Right lobe of liver (tissue), 6 donors: Measurements from ENCODE around the gene MAP3K10. TPM values are rescaled to one million over a fixed set of nuclear protein-coding genes. Genes with fewer than 3 reads are reported as not detected.

ENCODE experiments used
- ATAC-seq, 4 donors: fragments of 200-7000 bp; cut with Tn5 transposase; one replicate each; pipeline ENCODE4 v1.9.1; 2020; ENCODE audit warnings: mild to moderate bottlenecking in 4 of 4, moderate library complexity in 4 of 4
- DNase-seq, 3 donors: peaks; one replicate each; pipeline ENCODE4 v3.0.0-alpha.2; 2020
- H3K27ac ChIP-seq, 3 donors: fragments of 200-600 bp; one replicate each; pipeline ENCODE4 v1.8.0; 2022
- H3K27me3 ChIP-seq, 2 donors: fragments of 200-600 bp; one replicate each; pipeline ENCODE4 v1.8.0; 2022
- H3K36me3 ChIP-seq, 4 donors: fragments of 200-600 bp; sonication (generic) in 1 of 4; one replicate each; pipeline versions ENCODE4 v1.5.1 to v1.8.0; 2017 to 2022; ENCODE audit warnings: control low read depth in 1 of 4
- H3K4me1 ChIP-seq, 4 donors: fragments of 200-600 bp; sonication (generic) in 1 of 4; one replicate each; pipeline versions ENCODE4 v1.5.1 to v1.8.0; 2017 to 2022; ENCODE audit warnings: control low read depth in 1 of 4
- H3K4me3 ChIP-seq, 3 donors: fragments of 200-600 bp; one replicate each; pipeline ENCODE4 v1.8.0; 2022
- H3K9me3 ChIP-seq, 4 donors: fragments of 200-600 bp; sonication (generic) in 1 of 4; one replicate each; pipeline versions ENCODE4 v1.5.1 to v1.8.0; 2017 to 2022; ENCODE audit warnings: control low read depth in 1 of 4
- CTCF ChIP-seq, 4 donors: fragments of 200-600 bp in 3 of 4; fragments of 450-650 bp in 1 of 4; IDR thresholded peaks; one replicate each; pipeline versions ENCODE4 v1.5.1 to v1.8.0; 2016 to 2022; ENCODE audit warnings: antibody characterized with exemption in 4 of 4, mild to moderate bottlenecking in 2 of 4
- POLR2A ChIP-seq: fragments of 450-650 bp; IDR thresholded peaks from one replicate; pipeline ENCODE4 v1.6.1; 2017; ENCODE audit warnings: antibody characterized with exemption, mild to moderate bottlenecking
- WGBS: methylation state at CpG from one replicate; pipeline ENCODE4 v1.1.6; 2018; ENCODE audit warnings: low coverage, low lambda C conversion rate; ENCODE audit not compliant: insufficient coverage; ENCODE audit errors: missing lambda C conversion rate; 5-methylcytosine and 5-hydroxymethylcytosine counted together
- intact Hi-C, 2 donors: fragments of 100-400 bp; cut with DNase I; formaldehyde crosslinking; loops; one replicate each; pipeline versions ENCODE4 v1.11.2 to v1.14.1; 2022
- total RNA-seq, 6 experiments: library from RNA; depleted of rRNA in 2 of 6; stranded (reverse); fragments of >200 nt in 2 of 6; fragmentation: NEBNext Ultra II Directional in 3 of 6; extraction: Animal tissue kit (Norgen Biotek cat#: 25700) in 3 of 6; gene quantifications; one replicate each; pipeline versions ENCODE4 v1.1.0 to v1.2.4, GENCODE V29; 2016 to 2023
- donor health status: DM: no; HTN: yes; CAD: no.
- donor health status: DM: no; HTN: no; CAD: no.
- donor health status: DM: no; HTN: no; CAD: no.
- donor health status: DM: no; HTN: yes; CAD: no.
- donor health status: DM: no; HTN: yes; CAD: no.

MAP3K10 gene
- total RNA-seq, 6 experiments from 2014 or later: 4.2 to 7.0 (median 6.5) TPM

- H3K27ac ChIP-seq: no peak overlapping the region
- H3K9me3 ChIP-seq: no peaks in the 10 kb centered on the region
- H3K36me3 ChIP-seq: peaks cover 0 to 2% (median under 1%) of the 10 kb centered on the region in 4 donors
- no peak for DNase-seq
- no peak for TF ChIP-seq CTCF (IDR thresholded peaks at IDR 0.05)
- no peak for TF ChIP-seq POLR2A
- ATAC-seq: no peak
- no peaks in the 10 kb centered on the region for H3K27me3 ChIP-seq
- intact Hi-C loops: loop anchor here in 1 of 2 donors (10.0 kb wide), 1 partner anchor 45 kb away; no protein-coding TSS in a partner anchor
- no peak overlapping the region for H3K4me3 ChIP-seq
- peaks cover 0 to 36% (median 11%) of the 10 kb centered on the region in 4 donors for H3K4me1 ChIP-seq
- WGBS: 37% methylated on average over 2 of the region's 3 CpGs
Observed at GRCh38 chr19:40229484-40229883, 38.3 kb downstream of the MAP3K10 start.

- no peak for TF ChIP-seq POLR2A
- TF ChIP-seq CTCF (IDR thresholded peaks at IDR 0.05): no peak
- Histone ChIP-seq H3K36me3 (peaks cover 0 to 6% (median 3%) of the 10 kb centered on the region in 4 donors), H3K9me3 (no peaks in the 10 kb centered on the region), H3K27ac (no peak overlapping the region), H3K4me1 (peaks cover 0 to 36% (median 11%) of the 10 kb centered on the region in 4 donors), H3K27me3 (no peaks in the 10 kb centered on the region), H3K4me3 (no peak overlapping the region)
- ATAC-seq (no peak), DNase-seq (no peak)
- intact Hi-C loops: loop anchor here in 1 of 2 donors (10.0 kb wide), 1 partner anchor 45 kb away; no protein-coding TSS in a partner anchor
- WGBS: 83% methylated on average over 2 of the region's 4 CpGs
Observed at GRCh38 chr19:40229926-40230417, 38.7 kb downstream of the MAP3K10 start.

GRCh38 chr19:40231057-40231456, 39.8 kb downstream of the MAP3K10 start:
- Histone ChIP-seq H3K9me3 (no peaks in the 10 kb centered on the region), H3K27ac (no peak overlapping the region), H3K36me3 (peaks cover 0 to 17% (median 8%) of the 10 kb centered on the region in 4 donors), H3K4me1 (peaks cover 0 to 27% (median 7%) of the 10 kb centered on the region in 4 donors), H3K27me3 (no peaks in the 10 kb centered on the region), H3K4me3 (no peak overlapping the region)
- no peak for TF ChIP-seq CTCF (IDR thresholded peaks at IDR 0.05)
- TF ChIP-seq POLR2A: no peak
- DNase-seq (no peak), ATAC-seq (no peak)
- 83% methylated on average over 6 of the region's 6 CpGs for whole genome bisulfite sequencing
- intact Hi-C loops: no loop called here

- Histone ChIP-seq H3K36me3 (peaks cover 0 to 25% (median 12%) of the 10 kb centered on the region in 4 donors), H3K27ac (peak overlapping the region in 2 of 3 donors; percentile 55 to 57), H3K4me3 (no peak overlapping the region), H3K4me1 (peaks cover 0 to 20% (median 7%) of the 10 kb centered on the region in 4 donors), H3K27me3 (no peaks in the 10 kb centered on the region), H3K9me3 (no peaks in the 10 kb centered on the region)
- ATAC-seq (peak; percentile 81 to 85 (median 84)), DNase-seq (peak; percentile 86 to 89 (median 88))
- 17% methylated on average over 8 of the region's 16 CpGs for WGBS
- intact Hi-C loops: no loop called here
- TF ChIP-seq POLR2A (peak; percentile 44), CTCF (IDR thresholded peaks at IDR 0.05) (no peak)
Observed at GRCh38 chr19:40231544-40232424, 40.6 kb downstream of the MAP3K10 start.
